GM12801 (cell line): ENCODE measurements around the gene COL5A3.

Source experiments
- TF ChIP-seq, protein P1 (sequence below): IDR thresholded peaks from one replicate; pipeline ENCODE4 v1.5.1; 2011; ENCODE audit warnings: control low read depth; ENCODE audit not compliant: insufficient read length; ENCODE audit errors: extremely low read depth

The COL5A3 gene

DNA sequence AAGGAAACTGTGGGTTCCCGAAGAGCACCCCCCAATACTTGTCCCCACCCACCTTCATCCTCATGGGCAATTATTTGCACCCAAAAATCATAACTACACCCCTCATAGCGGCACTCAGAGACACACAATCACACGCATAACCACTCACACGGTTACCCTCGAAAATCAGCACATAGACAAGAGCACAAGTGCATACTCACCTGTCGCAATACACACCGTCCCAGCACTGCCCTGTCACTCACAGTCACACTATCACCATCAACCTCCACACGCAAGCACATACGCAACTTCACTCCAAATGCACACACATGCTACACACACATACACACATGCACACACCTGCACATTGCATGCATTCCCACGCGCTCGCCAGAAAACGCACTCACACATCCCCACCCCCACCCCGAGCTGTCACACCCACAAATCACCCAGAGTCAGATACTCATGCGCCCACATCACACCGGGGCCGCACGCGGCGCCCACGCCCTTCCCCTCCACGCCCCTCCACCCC is 535 bp downstream of the COL5A3 start:
- TF ChIP-seq, protein P1, sequence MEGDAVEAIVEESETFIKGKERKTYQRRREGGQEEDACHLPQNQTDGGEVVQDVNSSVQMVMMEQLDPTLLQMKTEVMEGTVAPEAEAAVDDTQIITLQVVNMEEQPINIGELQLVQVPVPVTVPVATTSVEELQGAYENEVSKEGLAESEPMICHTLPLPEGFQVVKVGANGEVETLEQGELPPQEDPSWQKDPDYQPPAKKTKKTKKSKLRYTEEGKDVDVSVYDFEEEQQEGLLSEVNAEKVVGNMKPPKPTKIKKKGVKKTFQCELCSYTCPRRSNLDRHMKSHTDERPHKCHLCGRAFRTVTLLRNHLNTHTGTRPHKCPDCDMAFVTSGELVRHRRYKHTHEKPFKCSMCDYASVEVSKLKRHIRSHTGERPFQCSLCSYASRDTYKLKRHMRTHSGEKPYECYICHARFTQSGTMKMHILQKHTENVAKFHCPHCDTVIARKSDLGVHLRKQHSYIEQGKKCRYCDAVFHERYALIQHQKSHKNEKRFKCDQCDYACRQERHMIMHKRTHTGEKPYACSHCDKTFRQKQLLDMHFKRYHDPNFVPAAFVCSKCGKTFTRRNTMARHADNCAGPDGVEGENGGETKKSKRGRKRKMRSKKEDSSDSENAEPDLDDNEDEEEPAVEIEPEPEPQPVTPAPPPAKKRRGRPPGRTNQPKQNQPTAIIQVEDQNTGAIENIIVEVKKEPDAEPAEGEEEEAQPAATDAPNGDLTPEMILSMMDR, result no peak

DNA sequence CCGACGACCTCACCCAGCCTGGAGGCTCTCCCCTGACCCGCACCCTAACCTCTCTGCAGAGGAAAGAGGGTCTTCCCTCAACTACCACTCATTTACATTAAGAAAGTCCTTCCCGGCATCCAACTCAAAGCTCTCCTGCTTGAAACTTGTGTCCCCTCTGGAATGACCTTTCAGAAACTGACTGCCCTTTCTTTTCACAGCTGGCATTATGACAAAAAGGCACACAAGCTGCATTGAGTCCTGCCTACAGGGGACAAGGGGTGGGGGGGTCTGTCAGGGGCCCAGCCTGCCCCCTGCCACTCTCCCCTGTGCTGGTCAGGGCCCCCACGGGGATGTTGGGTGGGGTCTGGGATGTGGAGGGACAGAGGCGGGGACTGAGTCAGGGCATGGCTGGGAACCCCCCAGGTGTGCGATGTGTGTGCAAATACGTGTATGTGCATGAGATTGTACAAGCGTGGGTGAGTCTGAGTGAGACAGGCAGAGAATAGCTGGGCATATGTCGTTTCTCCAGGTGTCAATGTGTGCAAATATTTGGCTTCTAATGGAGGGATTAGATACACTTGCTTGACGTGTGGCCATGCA is 2.0 kb downstream of the COL5A3 start:
- TF ChIP-seq, protein P1, result no peak

DNA sequence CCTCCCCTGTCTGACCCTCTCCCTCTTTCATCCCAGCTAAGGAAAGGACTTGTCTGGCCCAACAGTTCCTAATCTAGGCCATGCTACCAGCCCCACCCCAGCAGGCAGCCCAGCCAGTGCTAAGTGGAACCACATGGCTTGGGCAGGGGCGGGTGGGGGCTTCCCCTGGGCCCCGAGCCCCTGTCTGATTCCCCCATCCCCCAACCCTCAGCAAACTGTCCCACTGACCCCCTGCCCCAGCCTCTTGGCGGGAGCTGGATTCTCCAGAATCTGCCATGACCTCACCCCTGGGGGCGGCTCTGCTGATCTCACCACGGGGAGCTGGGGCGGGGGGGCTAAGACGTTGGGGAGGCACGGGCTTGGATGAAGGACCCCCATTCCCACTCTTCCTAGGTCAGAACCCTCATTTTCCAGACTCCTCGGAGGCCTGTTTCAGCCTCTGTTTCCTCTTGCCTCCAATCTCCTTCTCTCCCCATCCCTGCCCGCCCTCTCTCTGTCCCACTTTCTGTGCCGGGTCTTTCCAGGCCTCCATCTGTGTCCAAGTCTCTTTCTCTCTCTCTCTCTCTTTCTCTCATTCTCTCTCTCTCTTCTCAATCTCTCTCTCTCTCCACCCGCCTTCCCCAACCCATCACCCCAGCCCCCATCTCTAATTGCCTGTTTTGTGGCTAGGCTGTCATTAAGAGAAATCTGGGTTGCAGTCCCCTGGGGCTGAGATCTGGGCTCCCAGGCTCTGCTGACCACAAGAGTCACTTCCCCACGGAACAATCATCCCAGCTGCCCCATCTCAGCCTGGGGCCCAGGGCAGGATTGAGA is 2.7 kb downstream of the COL5A3 start:
- TF ChIP-seq, protein P1, result no peak

DNA sequence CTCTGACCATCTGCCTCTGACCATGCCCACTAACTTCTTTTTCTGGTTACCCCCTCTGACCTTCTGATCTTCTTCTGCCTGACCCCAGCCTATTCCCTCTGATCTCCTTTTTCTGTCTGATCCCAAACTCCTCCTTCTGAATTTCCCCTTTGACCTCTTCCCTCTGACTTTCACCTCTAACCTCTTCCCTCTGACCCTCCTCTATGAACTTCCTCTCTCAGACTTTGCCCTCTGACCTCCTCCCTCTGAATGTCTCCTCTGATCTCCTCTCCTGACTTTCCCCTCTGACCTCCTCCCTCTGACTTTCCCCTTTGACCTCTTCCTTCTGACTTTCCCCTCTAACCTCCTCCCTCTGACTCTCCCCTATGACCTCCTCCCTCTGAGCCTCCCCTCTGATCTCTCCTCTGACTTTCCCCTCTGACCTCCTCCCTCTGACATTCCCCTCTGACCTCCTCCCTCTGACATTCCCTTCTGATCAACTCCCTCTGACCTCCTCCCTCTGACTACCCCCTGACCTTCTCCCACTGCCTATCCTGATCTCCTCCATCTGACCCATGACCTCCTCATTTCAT is 3.5 kb downstream of the COL5A3 start:
- TF ChIP-seq, protein P1, result no peak

DNA sequence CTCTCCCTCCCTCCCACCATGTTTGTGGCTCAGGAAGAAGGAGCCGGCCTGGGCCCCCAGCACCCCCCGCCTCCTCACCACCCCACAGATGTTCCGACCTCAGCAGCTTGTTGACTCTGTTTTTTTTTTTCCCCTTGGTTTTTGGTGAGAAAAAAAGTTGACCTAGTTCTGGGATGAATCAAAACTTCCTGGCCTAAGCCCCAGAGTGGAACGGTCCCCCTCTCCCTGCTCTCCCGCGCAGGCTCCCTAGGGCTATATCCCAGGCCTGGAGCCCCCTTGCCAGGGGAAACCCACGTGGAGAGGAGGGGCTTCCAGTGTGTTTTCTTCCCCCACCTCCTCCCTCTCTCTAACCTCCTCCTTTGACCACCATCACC is 4.0 kb downstream of the COL5A3 start:
- TF ChIP-seq, protein P1, result no peak

DNA sequence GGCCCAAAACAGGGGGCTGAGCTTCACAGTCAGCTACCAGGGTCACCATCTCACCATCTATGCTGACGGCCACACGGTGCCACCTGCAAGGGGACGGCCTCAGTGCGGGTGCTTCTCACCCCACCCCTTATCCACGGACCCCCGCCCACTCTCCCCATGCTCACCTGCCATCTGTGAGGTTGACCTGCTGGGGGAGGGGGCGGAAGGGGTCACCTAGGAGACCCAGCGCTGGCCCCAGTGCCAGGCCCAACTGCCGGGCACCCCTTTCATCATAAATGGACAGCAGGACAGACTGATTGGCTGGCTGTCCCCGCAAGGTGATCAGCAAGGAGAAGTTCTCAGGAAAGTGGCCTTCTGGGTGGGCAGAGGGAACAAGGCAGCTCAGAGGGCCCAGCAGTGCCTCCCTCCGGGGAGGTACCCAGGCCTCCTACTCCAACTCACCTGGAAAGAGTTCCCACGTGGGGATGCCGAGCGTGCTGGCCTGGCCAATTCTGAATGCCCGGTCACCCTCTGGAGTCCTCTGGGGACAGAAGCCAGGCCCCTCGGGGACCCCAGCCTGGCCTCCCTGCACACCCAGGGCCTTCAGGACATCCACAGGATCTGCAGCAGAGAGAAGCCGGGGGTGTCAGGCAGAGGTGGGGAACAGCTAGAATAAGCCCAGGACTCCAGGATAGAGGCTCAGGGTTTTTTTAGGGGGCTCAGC is 4.5 kb downstream of the COL5A3 start:
- TF ChIP-seq, protein P1, result no peak

DNA sequence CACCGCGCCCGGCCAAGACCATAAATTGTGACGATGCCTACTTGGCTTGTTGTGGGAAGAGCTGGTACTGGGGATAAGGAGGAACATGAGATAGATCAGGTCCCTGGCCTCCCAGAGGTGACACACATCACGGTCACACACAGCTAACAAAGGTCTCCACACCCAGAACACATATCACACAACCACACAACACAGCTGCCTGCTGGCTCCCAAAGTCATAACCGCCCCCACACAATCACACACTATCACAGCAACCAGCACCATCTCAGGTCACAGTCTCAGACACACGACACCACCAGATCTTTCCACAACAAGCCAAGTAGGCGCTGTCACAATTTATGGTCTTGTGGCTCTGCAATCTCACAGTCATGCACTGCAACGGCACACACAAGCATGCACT is 5.7 kb downstream of the COL5A3 start:
- TF ChIP-seq, protein P1, result no peak
